GM21576 (cell line): ENCODE results near the gene MYL12B.
"Not testable (repeated sequence)": the region's sequence is repeated elsewhere in the genome, so short reads cannot be mapped to it uniquely, and the experiment has no call there.

ENCODE experiments used
- ATAC-seq: cut with Tn5 transposase; IDR thresholded peaks from one replicate; pipeline ENCODE4 v1.9.1; 2021; ENCODE audit warnings: mild to moderate bottlenecking, moderate library complexity; ENCODE audit not compliant: unreplicated experiment

Gene MYL12B

DNA sequence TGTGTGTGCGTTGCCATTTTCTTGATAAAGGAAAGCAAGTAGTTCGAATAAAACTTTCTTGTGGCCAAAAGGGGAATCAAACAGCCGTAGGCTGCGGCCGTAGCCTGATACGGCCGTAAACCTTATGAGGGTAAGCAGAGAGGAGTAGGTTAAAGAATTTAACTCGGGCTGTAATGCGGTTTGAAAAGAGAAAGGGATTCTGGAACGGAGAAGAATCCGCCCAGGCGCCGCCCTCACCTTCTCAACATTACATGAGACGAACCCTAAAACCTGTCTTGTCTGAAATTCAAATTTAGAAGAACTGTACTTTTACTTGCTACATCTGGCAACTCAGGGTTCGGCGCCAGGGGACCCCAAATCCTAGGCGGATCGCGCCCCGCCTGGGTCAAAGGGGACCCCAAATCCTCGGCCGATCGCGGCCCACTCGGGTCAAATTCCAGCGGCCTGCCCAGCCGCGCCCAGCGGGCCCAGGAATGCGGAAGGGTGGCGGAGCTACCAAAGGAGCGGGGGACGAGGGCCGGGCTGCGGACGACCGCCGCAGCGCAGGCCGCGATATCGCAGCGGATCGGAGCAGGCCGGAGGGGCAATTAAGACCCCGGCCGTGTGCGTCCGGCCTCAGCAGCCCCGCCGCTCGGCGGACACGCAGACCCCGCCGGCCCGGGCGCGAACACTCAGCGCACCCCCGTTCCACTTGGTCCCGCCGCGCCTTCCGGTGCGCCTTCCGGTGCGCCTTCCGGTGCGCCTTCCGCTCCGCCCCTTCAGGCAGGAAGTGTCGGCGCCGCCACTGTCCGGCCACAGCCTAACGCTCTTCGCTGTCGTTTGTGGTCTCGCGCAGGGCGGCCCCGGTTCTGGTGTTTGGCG lies at the start of gene MYL12B:
MYL12B (plus strand) TSS at position 761 of the 861 bp plus-strand sequence. CDS start 10,766 bp downstream, outside the sequence.
- peak; percentile 82 for ATAC-seq

DNA sequence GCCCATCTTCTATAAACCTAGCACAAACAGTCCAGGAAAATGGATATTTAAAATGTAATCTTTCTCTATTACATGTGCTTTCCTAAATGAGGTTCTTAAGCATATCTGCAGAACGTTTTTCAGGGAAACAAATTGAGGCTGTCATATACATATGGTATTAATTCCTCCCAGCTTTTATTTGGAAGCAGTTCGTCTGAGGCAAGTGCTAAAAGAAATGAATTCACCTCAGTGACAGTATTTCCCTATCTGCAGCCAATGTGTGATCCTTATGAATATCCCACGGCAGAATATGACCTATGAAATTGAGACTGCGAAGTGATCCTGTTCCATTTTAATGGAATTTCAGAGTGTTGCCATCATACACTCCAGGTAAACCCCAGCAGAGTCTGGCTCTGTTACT lies 49.3 kb upstream of the MYL12B start:
- no peak for ATAC-seq

DNA sequence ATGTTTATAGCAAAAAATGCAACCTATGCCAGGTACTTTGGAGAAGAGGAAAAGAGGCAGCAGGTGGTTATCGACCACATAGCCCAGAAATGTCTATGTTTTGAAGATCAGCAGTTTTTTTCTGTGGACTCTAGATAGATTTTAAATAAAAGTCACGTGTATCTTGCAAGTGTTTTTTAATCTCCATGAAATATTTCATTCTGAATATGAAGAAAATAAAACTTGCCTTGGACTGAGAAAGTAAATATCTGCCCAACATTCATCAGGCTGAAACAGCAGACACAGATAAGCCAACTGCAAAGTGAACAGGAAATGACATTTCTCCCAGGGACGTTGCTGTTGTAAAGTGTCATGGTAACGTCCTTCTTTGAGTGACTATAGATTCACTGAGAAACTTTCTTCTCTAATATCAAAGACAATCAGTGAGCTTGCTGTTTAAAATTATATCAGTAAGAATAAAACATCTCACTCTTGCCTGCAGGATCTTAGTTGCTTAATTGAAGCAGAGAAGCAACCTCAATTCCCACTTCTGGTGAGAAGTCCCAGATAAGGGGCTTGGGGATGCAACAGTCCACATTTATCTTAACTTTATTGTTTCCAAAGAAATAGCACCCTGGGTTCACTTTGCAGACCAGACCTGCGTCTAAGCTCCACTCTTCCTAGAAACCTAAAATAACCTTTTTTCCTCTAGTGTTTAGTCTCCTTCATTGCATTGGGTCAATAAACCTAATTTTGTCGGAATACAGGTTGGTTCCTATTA lies 48.5 kb upstream of the MYL12B start:
- no peak for ATAC-seq

DNA sequence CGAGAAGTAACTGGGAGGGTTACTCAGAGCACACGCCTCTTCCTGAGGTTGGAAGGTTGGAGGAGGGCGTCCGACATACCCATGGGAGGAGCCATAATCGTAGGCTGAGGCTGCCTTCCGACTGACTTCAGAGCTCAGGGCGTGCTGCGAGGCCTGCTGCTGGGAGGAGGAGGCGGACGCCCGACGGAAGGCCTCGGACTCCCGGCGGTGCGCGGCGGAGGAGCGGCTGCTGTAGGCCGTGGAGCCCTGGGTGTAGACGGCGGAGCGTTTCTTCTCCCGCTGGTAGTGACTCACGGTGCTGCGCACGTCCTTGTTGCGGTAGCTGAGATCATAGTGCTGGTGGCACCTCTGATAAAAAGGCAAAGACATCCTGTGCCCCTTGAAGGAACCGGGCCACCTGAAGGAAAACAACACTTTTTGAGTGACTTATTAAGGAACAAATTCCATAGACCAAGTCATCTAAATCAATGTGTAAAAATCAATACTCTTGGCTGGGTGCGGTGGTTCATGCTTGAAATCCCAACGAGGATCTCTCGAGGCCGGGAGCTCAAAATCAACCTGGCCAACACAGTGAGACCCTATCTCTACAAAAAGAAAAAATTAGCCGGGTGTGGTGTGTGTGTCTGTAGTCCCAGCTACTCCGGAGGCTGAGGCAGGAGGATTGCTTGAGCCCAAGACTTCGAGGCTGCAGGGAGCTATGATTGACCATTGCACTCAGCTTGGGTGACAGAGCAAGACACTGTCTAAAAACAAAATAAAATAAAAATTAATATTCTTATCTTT lies 46.9 kb upstream of the MYL12B start:
- ATAC-seq, result no peak

DNA sequence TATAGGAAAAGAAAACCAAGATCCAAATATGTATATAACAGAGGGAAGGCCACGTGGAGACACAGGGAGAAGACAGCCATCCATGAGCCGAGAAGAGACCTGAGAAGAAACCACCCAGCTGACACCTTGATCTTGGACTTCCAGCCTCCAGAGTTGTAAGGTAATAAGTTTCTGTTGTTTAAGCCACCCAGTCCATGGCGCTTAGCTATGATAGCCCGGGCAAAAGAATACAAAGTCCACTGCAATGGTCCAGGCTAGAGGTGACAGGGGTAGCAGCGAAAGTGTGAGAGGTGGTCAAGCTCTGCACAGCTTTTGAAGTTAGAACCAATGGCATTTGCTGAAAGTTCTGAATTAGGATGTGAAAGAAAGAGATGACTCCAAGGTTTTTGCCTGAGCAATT lies 44.9 kb upstream of the MYL12B start:
- no peak for ATAC-seq

DNA sequence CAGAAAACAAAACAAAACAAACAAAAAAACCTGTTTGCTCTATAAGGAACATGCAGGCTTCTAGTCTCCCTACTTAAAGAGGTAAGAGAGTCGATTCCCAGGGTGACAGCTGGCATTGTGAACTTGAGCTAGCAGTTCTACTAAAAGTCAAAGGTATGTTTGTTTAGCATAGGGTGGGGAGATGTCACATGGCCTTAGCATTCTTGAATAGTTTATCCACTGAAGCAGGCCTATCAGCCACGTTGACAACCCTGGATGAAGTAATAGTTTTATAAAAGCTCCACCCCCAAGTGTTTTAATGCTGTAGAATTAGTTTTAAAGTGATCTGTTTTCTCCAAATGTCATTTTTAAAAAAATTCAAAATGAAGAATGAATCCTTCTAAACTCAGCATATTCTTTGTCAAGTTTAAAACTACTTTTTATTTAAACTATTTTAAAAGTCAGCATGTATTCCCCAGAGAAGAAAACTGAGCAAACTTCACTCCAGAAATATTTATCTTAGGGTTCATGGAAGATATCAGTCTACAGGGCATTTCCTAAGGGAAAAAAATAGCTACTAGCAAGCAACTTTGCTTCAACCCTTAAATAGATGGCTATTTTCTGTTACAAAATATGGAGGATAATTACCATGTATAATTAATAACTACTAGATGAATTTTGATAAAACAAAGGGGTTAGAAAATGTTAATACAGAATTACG lies 43.8 kb upstream of the MYL12B start:
- no peak for ATAC-seq

DNA sequence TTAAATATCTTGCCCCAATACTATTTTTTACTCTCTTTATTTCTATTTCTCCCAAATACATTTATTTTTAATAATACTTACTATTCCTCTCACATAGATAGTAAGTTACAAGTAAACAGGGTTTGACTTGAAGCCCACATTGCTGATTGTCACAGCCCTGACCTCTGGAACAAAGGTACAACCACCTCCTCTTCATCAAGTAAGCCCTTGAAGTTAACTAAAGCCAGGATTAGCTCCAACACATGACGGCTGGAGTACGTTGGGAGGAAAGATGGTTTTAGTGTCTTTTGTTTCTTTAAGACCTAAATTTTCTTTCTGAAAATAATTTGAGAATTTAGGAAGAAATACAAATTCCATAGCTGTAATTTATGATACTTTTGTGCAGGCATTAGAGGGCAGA lies 43.1 kb upstream of the MYL12B start:
- no peak for ATAC-seq

DNA sequence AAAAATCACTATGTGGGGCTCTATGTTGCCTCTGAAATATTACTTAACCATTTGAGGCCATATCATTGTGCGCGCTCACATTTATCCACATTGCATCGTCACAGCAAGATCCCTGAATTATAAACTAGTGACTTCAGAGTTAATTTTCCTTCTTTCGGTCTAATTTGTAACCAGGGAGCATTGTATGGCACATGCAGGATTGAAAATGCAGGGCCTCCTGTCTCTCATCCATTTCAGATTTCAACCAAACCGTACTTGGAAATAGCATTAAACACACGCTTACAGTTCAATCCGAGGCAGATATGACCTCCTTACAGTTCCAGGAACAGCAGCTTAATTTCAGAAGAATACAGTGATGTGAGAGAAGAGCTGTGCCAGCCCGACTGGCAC lies 42.7 kb upstream of the MYL12B start:
- no peak for ATAC-seq

DNA sequence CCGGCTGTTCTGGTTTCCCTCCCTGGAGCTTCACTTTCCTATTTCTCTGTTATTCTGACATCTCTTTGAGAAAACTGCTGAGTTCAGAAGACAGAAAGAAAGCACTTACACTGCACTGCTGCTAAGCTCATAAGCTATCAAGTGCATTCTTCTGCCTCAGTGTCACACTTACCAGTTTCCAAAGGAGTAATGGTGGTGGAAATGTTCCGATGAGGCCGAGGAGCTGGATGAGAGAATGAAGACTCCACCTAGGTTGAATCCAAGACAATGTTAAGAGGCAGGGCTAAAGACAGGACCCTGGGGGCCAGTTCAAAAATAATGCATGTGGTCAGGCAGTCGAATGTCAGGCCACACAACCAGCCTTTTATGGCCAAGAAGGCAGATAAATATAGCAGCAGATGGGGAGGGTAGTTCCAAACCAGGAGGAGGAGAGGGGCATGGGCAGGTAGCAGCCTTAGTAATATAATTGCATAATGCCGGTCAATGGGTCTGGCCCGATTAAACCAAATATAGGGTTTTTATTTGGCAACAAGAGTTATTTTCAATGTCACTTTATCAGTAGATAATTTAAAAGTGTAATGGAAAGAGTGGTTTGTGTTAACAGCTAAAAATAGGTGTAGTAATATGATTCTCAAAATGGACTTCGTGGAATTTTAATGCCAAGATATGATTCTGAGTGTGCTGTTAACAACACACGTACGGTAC lies 42.1 kb upstream of the MYL12B start, which contains the start of gene MYOM1:
MYOM1 (minus strand) TSS at position 338 of the 705 bp plus-strand sequence. CDS start 4,745 bp downstream, outside the sequence.
- no peak for ATAC-seq

DNA sequence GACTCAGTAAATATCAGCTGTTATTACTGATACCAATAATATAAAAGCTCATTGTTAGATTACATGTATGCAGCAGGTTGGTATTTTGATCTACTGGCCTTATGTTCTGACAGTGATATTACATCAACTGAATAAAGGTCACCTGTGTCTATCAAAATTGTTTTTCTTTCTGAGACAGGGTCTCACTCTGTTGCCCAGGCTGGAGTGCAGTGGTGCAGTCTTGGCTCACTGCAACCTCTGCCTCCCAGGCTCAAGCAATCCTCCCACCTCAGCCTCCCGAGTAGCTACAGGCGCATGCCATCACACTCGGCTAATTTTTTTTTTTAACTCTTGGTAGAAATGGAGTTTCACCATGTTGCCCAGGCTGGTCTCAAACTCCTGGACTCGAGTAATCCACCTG lies 41.1 kb upstream of the MYL12B start:
- not testable (repeated sequence) for ATAC-seq

DNA sequence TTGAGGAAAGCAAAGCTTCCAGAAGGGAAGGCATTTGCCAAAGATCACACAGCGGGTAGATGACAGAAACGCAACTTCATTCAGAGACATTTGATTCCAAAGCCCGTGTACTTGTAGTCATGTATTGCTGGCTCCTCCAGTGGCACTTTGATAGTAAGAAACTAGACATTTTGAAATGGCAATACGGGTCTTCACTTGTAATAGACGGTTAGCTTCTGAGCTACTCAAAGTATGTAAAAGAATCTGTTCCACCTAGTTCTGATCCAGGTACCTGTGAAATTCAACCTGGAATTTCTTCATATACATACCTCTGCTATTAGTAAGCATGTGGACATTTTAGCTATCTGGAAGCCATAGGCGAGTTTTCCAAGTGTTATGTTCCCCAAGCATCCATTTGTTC lies 40.4 kb upstream of the MYL12B start:
- ATAC-seq, result no peak

DNA sequence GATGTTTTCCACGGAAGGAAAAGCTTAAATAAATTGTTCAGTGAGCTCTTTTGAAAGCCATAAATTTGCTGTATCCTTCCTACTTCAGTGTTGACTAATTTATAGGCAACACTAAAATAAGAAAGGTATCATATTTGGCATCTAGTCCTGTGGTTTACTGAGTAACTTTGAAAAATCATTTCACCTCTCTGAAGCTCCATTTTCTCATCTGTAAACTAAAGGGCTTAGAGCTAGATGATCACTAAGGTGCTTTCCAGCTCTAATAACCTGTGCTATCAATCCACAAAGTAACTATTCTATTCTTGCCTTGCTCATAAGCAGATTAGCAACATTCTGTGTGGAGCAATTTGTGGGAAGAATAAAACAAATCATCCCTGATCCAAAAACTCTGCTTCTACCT lies 38.6 kb upstream of the MYL12B start:
- ATAC-seq, result no peak

DNA sequence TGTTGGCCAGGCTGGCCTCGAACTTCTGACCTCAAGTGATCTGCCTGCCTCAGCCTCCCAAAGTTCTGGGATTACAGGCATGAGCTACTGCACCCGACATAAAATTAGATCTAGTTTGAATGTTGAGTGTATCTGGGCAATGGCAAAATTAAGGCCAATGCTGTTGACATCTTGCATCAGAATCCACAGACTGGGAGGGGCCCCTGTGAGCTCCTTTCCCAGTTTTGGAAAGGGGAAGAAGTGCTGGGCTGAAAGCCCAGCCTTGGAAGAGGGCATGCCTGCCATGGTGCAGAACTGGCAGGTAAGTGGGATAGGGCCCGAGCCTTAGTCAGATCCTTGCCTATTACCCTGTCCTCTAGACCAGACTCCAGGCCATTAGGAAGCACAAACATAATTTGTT lies 37.7 kb upstream of the MYL12B start:
- ATAC-seq, result no peak

DNA sequence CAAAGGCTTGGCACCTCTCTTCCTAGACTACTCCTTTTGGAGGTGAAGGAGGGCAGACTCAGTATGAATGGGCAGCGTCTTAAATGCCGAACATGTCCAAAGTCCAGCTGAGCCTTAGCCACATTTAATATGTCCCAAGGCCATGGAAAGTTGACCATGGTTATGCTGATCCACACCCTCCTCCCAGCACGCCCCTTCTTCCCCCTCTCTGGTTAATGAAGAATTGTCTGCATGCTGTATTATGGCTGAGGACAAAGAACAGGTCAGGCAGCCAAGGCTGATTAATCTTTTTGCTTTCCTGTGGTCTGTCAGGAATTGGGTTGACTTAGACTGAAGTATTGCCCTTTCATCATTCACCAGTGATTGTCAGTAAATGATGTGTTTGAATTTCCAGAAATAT lies 36.3 kb upstream of the MYL12B start:
- no peak for ATAC-seq

DNA sequence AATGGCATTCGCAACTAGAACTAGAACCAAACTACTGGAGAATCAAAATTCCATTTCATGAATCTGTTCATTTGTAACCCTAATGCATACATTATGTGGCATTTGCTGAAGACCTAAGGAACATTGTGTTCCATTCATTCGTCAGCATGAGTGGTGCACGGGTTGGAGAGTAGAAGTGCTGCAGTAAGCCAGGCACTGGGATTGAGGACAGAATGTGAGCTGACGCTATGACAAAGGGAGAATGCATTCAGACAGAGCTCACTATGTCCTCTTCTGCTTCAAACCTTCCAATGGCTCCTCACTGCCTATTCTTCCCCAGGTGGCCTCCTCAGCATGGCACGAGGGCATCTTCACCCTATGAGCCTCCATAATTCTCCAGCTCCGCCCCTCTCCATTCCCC lies 35.9 kb upstream of the MYL12B start:
- no peak for ATAC-seq

DNA sequence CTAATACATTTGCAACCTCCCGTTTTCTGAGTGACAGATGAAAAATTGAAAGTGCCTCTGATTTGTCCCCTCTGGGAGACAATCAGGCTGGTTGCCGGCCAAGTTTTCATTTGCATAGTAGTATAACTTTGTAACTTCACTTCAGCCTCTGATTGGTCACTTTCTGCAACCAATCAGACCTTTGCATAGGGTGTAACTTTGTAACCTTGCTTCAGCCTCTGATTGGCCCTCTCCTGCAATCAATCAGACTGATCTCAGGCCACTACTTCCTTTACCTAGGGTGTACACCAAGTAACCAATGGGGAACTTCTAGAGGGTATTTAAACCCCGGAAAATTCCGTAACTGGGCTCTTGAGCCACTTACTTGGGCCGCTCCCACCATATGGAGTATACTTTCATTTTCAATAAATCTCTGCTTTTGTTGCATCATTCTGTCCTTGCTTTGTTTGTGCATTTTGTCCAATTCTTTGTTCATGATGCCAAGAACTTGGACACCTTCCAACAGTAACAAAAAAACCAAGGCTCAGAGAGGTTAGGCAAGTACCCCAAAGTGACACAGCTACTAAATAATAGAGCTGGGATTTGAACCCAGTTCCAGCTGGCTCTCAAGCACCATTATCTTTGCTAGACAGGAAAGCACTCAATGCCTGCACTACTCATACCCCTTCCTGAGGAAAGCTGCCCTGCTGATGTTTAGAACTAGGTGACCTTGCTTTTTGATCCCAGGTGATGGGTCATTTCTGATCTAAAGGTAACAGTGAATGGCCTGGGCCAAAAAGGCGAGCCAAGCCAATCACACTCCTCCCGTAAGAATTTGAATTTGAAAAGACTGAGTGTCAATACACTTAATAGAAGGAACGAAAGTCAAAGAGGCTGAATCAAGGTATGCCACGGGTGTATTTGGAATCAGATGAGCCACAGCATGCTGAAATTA lies 31.3 kb upstream of the MYL12B start:
- ATAC-seq, result no peak

DNA sequence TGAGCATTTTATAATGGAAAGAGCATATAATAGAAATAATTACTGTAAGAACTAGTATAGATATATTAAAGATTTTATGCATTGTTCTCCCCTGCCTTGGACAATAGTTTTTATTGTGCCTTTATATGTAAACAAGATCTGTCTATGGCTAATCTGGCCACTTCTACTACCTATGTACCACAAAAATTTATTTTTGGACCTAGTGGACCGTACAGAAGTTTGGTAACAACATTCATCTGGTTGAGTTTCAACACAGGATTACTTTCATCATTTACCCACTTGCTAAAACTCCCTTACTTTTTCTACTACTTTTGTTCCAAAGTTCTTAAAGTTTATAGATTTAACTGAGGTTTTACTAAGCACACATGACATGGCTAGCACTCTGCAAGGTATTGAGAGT lies 28.9 kb upstream of the MYL12B start:
- no peak for ATAC-seq

DNA sequence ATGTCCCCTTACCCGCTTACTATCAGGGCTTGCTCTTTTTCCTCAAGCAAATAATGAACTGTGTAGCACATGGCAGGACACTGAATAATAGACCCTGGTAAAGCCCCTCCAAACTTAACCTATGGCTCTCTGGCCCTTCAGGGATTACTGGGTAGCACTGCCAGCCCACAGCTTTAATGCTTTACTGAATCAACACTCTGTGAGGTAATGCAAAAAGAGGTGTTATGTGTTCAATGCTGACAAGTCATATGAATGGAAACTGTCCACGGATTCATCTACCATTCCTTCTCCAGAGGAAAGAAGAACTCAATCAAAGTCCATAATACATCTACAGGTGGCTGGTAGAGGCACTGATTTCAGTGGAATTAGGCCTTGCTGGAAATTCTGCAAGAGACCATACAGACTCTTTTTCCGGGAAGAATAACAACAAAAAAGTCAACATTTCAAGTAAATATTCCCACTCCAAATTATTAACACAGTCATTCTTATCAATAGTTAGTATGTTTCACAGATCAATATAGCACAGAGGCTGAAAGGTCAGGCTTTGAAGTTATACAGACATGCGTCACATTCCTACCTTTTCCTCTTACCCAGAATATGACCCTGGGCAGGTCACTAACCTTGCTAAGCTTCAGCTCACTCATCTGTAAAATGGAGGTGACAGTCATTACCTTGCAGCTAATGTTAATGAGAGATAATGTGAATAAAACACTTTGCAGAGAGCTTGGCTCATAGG lies 28.3 kb upstream of the MYL12B start:
- no peak for ATAC-seq
